NCI-H2171 treated with DMSO at 0.1 percent for 48 hours (cell line): ENCODE data around the gene SRGAP1.

ENCODE experiments used
- DNase-seq: peaks from one replicate; lab custom pipeline; 2025; lab: John Stamatoyannopoulos, UW

Gene SRGAP1

DNA sequence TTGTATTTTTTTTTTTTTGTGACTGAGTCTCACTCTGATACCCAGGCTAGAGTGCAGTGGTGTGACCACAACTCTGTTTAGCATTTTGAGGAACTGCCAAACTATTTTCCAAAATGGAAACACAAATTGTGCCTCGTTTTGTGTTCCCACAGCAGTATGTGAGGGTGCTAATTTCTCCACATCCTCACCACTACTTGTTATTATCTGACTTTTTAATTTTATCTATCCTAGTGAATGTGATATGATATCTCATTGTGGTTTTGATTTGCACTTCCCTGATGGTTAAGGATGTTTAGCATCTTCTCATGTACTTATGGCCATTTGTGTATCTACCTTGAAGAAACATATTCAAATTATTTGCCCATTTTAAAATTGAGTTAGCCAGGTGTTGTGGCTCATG is 62.4 kb downstream of the SRGAP1 start:
- DNase-seq: no peak

DNA sequence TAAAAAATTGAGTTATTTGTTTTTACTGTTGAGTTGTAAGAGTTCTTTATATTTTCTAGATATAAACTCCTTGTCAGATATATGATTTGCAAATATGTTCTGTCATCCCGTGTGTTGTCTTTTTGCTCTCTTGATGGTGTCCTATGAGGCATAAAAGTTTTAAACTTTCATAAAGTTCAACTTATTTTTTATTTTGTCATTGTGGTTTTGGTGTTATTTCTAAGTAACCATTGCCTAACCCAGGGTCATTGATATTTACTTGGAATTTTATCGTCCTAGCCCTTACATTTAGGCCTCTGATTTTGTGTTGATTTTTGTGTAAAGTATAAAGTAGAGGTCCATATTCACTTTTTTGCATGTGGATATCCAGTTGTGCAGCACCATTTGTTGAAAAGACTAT is 63.1 kb downstream of the SRGAP1 start:
- no peak for DNase-seq

DNA sequence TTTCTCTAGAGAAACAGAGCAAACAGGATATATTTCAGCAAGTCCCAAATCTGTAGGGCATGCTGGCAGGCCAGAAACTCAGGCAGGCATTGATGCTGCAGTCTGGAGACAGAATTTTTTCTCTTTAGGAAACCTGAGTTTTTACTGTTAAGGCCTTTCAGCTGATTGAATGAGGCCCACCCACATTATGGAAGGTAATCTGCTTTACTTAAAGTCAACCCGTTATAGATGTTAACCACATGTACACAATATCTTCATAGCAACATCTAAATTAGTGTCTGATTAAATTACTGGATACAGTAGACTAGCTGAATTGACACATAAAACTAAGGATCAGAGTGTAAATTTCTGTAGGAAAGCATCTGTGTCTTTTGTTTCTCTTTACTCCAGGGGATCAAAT is 65.2 kb downstream of the SRGAP1 start:
- DNase-seq: no peak

DNA sequence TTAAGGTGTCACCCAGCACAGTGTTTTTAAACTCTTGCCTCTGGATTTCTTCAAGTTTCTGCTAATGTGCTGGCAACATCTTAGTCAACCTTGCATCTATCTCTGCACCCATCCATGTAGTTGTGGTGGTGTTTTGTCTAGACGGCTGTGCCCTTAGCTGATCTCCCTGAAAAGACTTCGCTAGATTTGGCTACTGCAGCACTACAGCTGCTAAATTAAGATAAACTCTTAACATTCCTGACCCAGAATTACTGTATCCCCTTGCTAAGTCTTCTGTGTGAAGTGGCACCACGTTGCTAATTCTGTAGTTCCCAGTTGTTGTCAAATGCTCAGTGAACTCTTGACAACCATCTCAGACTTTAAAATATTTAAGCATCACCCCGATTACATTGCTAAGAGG is 66.8 kb downstream of the SRGAP1 start:
- DNase-seq: no peak

DNA sequence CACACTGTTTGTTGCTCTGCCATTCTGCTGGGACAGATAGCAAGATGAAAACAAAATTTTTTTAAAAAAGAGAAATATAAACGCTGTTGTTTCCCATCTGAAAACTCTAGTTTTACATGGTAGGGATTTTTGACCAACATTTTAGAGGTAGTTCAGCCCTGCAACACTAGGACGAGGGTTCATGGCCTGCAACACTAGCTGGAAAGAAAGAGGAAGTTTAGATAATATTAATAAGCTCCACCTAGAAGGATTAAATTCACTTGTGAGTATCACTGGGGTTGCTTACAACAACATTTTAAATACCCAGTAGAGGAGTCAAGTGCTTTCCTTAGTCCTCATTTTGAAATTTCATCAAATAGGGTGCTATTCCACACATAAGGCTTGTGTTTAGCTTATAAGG is 68.2 kb downstream of the SRGAP1 start:
- no peak for DNase-seq

DNA sequence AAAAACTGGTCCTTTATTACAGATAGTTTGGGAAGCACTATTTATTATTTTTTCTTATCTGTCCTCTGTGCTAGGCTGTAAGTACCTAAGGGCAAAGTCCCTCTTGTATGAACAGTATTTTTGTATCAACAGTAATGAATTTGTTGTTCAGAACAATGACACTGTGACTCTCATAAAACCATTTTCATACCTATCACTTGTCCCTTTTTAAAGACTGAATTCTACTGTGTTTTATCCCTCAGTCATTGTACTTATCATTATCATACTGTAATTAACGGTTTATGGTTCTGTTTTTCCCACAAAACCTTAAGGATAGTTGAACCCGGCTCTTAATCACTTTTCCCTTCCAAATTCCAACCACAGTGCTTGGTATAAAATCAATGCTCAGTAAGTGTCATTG is 69.4 kb downstream of the SRGAP1 start:
- DNase-seq: no peak

DNA sequence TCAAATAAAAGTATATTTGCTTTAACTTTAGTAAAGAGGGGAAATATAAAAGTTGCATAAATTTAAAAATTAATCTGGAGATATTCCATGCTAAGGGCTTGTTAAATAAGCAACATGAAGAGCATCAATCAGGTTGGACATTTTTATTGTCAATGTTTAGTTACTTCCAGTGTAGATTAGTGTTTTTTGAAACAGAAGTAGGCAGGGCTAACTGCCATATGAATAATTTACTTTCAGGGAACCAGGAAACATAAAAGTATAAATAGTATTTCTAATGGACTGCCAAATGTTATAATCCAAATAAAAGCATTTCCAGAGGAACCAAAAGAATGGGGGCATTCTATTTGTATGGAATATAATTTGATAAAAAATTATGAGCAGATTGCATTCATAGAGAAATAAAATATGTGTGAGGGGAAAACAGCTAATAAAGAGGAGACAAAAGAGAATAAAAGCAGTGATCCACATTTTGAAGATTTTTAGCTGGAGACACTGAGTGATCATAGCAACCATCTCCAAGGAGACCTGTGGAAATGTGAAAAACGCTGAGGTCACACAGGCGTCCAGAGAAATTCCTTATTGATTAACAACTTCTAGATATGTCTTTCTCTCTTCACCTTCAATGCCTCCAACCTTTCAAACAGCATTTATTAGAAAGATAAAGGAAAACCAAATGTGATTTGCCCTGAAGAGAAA is 70.8 kb downstream of the SRGAP1 start:
- no peak for DNase-seq

DNA sequence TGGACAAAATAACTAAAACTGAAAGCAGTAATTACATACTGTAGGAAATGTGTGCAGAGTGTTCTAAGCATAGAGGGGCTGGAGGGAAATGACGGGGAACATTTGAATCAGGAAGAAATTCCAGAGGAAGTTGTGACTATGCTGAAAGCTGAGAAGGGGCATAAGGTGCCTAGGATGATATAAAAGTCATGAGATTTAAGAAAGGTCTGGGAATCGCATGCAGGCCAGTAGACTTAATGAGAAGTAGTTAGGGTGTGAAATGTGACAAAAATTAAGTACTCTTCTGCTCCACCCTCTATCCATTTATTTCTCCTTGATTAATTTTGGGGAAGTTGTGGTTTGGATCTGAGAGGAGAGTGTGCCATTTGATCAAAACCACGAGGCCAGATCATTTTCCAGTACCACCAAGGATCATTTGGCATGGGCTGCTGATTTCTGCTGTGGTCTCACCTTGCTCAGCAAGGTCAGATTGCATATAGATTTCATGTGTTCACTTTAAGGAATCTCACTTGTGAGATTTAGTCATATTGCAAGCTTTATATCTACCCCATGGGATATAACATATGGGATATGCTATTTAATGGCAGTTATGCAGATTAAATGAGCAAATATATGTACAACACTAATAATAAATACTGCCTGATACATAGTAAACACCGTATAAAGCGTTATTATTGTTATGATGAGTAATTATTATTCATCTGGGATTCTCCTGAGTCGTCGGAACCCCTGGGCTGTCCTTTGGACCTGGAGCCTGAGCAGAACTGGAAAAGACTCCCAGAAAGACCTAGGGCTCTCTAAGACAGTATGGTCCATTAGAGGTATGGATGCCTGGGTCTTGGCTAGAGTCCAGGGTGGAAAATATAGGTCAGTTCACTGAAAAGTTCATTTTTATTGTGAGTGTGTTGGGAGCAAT is 72.3 kb downstream of the SRGAP1 start:
- DNase-seq: no peak

DNA sequence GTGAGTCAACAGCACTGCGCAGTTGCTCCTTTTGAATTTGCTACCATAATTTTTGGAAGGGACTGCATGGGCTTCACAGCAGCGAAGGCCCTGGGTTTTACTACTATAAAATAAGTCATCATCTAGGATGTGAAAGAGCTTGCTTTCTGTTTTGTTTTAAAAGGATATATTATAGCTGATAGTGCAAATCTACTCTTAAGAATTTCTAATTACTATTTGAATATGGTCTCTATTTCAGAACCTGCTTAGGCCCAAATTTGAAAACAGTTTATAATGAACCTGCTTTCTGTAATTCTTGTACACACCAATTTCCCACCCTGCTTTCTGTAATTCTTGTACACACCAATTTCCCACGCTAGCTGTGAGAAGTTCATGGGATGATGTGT is 73.0 kb downstream of the SRGAP1 start:
- no peak for DNase-seq

DNA sequence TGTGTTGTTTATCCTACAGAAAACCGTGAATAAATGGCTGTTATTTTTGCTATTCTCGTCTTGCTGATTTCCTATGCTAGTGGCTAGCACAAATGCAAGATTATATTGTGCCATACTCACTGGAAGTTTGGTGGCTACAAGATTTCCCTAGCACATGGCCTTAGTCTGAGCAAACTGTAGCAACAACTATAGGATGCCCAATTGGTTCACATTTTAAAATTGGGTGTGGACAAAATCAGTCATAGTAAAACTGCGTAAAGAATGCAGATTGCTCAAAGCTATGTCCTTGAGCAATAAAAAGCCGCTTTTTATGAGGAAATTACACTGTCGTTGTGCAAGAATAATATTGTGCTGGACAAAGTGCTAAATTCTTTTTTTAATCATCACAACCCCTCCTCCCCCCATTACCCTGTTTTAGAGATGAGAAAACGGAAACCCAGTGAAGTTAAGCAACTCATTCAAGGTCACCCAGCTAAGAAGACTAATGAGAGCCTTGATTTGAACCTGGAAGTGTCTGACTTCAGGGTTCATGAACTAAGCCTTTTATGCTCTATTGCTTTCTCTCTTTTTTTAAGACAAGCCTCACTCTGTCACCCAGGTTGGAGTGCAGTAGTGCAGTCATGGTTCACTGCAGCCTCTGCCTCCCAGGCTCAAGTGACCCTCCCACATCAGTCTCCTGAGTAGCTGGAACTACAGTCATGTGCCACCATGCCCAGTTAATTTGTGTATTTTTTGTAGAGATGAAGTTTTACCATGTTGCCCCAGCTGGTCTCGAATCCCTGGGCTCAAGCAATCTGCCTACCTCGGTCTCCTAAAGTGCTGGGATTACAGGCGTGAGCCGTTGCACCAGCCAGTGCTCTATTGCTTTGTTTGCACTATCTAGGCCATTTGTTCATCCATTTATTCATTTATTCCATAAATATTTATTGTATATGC is 73.6 kb downstream of the SRGAP1 start:
- peak; percentile 38 for DNase-seq

DNA sequence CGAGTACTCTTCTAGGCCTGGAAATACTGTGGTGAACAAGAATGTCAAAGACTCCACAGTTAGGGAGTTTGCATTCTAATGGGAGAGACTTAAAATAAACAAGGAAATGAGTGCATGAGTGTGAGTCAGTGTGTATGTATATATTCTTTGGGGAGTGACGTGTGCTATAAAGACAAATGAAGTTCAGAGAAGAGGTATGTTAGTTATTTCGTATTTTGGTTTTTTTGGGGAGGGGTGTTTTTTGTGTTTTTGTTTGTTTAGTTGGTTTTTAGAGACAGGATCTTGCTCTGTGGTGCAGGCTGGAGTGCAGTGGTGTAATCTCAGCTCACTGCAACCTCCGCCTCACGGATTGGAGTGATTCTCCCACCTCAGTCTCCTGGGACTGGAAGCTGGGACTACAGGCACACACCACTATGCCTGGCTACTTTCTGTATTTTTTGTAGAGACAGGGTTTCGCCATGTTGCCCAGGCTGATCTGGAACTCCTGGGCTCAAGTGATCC is 74.3 kb downstream of the SRGAP1 start:
- no peak for DNase-seq

DNA sequence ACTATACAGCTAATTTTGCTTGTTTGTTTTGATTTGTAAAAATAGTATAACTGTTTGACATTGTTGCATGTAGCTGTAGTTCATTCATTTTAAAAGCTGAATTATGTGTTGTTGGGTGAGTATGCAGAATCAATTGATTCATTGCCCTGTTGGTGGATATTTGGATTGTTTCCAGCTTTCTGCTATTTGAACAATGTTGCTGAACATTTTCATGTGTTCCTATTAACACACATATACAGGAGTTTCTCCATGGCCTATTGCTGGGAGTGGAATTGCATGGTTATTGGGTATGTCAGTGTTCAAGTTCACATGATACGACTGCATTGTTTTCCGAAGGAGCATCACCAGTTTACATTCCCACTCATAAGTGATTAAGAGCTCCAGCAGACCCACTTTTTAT is 75.3 kb downstream of the SRGAP1 start:
- no peak for DNase-seq

DNA sequence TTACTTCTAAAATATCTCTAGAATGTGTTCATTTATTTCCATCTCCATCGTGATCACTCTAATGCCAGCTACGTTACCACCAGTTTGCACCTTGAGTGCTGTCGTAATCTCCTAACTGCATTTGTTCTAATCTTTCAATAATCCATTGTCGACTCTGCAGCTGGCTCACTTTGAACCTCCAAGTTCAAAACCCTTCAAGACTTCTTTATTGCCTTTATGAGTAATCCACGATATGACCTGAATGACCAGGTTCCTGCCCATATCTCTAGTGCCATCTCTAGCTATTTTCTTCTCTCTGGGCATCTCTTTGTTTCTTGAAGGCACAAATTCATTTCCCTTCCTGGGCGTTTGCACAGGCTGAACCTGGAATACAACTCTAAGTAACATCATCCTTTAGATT is 76.7 kb downstream of the SRGAP1 start:
- no peak for DNase-seq

DNA sequence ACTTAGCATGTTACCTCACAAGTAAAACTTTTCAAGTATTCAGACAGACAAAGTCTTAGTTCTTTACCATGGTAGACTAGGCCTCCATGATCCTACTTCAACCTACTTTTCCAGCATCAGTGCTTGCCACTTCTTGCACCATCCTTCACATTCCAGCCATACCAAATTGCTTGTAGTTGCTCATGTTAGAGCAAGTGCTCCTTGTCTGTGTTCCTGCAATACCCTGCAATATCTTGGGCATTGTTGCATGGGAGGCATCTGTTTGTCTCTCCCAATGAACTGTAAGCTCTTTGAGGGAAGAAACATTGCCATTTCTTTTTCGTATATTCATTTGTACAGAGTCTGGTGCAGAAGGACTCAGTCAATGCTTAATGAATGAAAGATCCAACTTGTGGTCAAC is 78.0 kb downstream of the SRGAP1 start:
- no peak for DNase-seq

DNA sequence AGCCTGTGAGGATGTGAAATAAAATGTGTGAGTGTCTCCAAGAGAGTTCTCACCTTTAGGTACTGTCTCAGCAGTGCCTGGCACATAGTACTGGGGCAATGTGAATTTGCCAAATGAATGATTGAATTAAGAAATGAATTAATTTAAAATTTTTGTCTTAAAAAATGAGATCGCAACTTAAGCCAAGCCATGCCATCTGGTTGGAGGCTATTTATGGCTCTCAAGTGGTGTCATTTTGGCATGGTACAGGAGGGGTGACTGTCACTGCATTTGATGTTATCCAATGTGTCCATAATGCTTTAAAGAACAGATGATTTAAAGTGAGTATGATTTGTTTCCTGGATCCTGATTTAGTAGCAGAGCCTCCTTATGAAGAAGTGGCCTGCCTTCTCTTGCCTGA is 80.3 kb downstream of the SRGAP1 start:
- peak; percentile 37 for DNase-seq

DNA sequence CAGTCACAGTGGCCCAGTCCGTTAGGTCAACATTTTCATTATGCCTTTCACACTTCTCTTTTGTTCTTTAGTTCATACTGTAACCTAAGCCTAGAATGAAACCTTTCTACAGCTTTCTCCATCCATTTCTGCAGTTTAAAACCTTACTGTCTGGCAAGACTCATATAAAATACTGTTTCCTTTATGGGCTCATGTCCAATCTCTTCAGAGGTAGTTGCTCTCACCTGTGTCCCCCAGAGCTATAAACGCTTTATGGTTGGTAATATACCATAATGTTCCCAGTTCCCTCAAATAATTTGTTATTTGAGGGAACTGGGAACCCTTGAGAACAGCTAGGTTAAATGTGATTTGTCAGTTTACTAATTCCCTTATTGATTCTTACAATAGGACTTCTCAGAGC is 83.0 kb downstream of the SRGAP1 start:
- no peak for DNase-seq

DNA sequence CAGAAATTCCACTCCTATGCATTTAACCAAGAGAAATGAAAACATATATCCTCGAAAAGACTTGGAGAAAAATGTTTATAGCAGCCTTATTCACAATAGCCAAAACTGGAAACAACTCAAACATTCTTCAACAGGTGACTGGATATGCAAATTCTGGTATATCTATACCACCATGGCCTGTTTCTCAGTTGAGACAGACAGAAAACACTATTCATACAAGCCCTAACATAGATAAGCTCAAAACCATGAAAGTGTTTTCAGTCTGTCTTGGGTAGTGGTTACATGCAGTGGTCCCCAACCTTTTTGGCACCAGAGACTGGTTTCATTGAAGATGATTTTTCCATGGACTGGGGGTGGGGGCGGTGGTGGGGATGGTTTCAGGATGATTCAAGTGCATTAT is 83.8 kb downstream of the SRGAP1 start:
- DNase-seq: no peak

DNA sequence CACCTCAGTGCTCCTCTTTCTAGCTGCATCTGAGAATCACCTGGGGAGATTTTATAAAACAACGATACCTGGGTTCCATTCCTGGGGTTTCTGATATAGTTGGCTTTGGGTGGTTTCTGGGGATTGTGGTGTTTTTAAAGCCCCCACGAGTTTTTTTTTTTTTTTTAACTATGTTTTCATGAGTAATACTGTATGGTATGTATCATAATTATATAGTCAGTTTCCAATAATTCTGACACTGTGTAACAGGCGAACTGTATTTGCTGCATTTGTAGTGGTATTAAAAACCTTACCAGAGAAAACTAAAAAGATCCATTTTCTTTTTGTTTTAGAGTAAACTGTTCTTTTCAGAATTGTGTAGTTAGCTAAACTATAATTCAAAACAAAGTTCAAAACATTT is 84.9 kb downstream of the SRGAP1 start:
- DNase-seq: no peak

DNA sequence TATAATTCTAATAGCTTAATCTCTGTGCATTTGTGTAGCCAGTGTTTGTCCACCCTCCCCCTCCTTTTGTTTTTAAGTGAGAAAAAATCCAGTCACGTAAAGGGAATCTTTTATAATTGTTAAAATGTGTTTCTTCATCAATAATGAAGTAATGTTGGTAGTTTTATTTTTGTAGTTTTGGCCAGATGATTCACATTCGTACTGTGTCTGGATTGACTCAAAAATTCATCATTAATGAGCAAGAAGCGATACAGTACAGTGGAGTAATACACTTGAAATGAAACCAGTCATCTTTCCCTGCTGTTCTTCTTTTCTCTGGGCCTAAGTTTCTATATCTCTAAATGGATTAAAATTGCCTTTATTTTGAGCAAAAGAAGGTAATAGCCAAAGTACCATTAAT is 86.5 kb downstream of the SRGAP1 start:
- no peak for DNase-seq

DNA sequence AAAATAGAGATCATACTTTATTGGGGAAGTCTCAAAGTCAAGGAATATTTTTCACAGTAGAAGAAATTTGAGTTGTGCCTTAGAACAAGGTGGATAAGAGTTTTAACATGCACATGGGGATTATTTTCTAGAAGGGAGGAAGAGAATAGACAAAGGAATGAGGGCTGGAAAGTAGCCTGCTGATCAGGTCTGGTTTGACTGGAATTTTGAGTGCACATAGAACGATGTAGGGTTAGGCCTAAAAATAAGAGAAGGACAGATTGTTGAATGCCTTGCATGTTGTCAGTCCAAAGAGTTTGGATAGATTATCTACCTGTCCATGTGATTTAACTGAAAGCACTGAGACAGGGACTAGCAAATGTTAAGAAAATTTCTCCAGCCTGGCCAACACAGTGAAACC is 87.2 kb downstream of the SRGAP1 start:
- DNase-seq: no peak

DNA sequence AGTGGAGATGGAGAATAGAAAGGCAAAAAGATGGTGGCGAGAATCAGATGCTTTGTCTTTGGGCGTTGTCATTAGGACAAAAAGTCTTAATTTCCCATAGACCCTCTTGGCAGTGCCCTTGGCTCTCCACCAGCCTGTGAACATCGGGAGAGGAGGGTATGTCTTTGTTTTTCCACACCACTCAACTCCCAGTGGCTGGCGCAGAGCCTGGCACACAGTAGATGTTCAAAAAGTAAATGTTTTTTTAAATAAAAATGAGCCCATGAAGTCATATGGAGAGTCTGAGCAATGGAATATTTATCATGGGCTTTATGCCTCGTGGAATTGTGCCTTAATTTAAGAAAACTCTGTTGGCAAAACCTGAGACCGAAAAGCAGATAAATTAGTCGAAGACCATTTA is 90.4 kb downstream of the SRGAP1 start:
- no peak for DNase-seq

DNA sequence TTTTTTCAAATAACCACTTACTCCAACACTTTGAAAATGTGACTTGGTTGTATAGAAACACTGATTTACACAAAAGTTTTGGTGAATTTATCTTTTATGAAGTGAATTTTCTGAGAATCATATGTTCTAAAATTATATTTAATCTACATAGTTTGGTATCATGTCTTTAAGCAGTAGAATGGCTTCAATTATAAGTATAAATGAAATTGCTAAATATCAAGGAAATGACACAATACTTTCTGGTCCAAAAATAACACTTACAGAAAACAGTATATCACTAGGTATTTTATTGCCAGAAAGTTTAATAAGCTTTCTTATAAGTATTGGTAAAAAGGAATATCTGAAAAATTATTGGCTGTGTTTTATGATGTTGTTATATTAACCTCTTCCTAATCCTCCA is 90.9 kb downstream of the SRGAP1 start:
- no peak for DNase-seq
